GM12878 (cell line): Measurements from ENCODE around the gene ANKRD23. TPM values are rescaled to one million over a fixed set of nuclear protein-coding genes. Genes with fewer than 3 reads are reported as not detected.
A peak's percentile ranks its signal among the peaks of the same experiment; 100 is the strongest.

Source experiments
- ASH2L ChIP-seq: fragments of 300-600, 200-600 bp; sonication (generic); IDR thresholded peaks from 2 replicates; pipeline ENCODE4 v1.6.1; 2017; ENCODE audit warnings: low read depth, mild to moderate bottlenecking, borderline replicate concordance
- BHLHE40 ChIP-seq, 2 experiments: fragments of 450-650 bp in 1 of 2; IDR thresholded peaks; 2 replicates each; pipeline ENCODE4 v1.6.1; 2011 to 2017; ENCODE audit warnings: low read depth in 2 of 2, borderline replicate concordance in 1 of 2, improper control_type of control experiment in 1 of 2, low read length in 1 of 2, mild to moderate bottlenecking in 1 of 2
- SPI1 ChIP-seq: IDR thresholded peaks from 2 replicates; pipeline ENCODE4 v1.6.1; 2011; ENCODE audit warnings: low read depth, mild to moderate bottlenecking, low read length, moderate library complexity, borderline replicate concordance; ENCODE audit not compliant: insufficient read depth
- TAF1 ChIP-seq: IDR thresholded peaks from 2 replicates; pipeline ENCODE4 v1.6.1; 2011; ENCODE audit warnings: mild to moderate bottlenecking, low read depth, low read length, borderline replicate concordance
- YY1 ChIP-seq: IDR thresholded peaks from 2 replicates; pipeline ENCODE4 v1.6.1; 2011; ENCODE audit warnings: low read depth, mild to moderate bottlenecking, low read length
- ZNF592 ChIP-seq: fragments of 450-650 bp; IDR thresholded peaks from 2 replicates; pipeline ENCODE4 v1.6.1; 2017; ENCODE audit warnings: mild to moderate bottlenecking, moderate library complexity
- polyA plus RNA-seq, 11 experiments: library from polyadenylated mRNA; depleted of rRNA in 4 of 11; unstranded in 6 of 11; stranded (reverse) in 5 of 11; fragments of >200 nt; fragmentation: Nextera tagmentation in 4 of 11; fragmentation: Illumina TruSeq in 1 of 11; extraction: Ambion mirVana in 4 of 11; extraction: Trizol in 1 of 11; gene quantifications; 1 replicate in 1 of 11; 2 replicates in 10 of 11; pipeline versions ENCODE4 v1.2.1 to v1.2.3, GENCODE V29; 2011 to 2016; ENCODE audit warnings: inconsistent platforms in 2 of 11, missing spikeins in 2 of 11, low read depth in 1 of 11
- total RNA-seq, 4 experiments: library from RNA; depleted of rRNA in 3 of 4; stranded (reverse); fragments of >200 nt in 3 of 4; fragmentation: Illumina TruSeq in 1 of 4; extraction: Trizol in 1 of 4; gene quantifications; 2 replicates each; pipeline versions ENCODE4 v1.2.1 to v1.2.3, GENCODE V29; 2013 to 2021

ANKRD23 gene
- total and polyA plus RNA-seq, 10 of the 15 experiments (the other 5 are each of a cell fraction or from before 2014, with no cell fraction given), result 0.34 to 5.3 (median 2.7) TPM

GRCh38 chr2:96869822-96870625 lies 26.2 kb upstream of the ANKRD23 start, which contains the start of gene SEMA4C (continued):
- TF ChIP-seq YY1 (peak; percentile 24; the same call in 1 of the 2 replicates), ASH2L (no peak), ZNF592 (peak; percentile 53; the same call in 1 of the 2 replicates), SPI1 (no peak), BHLHE40 (IDR thresholded peaks at IDR 0.05; ENCODE audit: borderline replicate concordance in 1 of 2, low read depth in 2 of 2, low read length in 1 of 2) (peak in 1 of 2 experiments; percentile 49; a peak in 1 of 4 replicates), TAF1 (peak; percentile 17; the same call in 1 of the 2 replicates)
